Peyer's patch (tissue), 4 donors: Measurements from ENCODE around the gene CBLB.

Experiments used
- CTCF ChIP-seq, 6 experiments: fragments of 450-650 bp in 4 of 6; fragments of 200-600 bp in 2 of 6; sonication (generic) in 1 of 6; IDR thresholded peaks; one replicate each; pipeline ENCODE4 v1.5.1; 2017 to 2019; ENCODE audit warnings: antibody characterized with exemption in 6 of 6, mild to moderate bottlenecking in 3 of 6, moderate library complexity in 1 of 6
- POLR2A ChIP-seq, 2 donors: fragments of 450-650 bp; IDR thresholded peaks; one replicate each; pipeline ENCODE4 v1.5.1; 2017; ENCODE audit warnings: antibody characterized with exemption in 2 of 2, mild to moderate bottlenecking in 2 of 2, moderate library complexity in 2 of 2

- TF ChIP-seq CTCF (IDR thresholded peaks at IDR 0.05) (no peak), POLR2A (IDR thresholded peaks at IDR 0.05) (no peak)
Observed at GRCh38 chr3:105762749-105763658, 105.8 kb downstream of the CBLB start.
